ENCODE measurements around the gene ACVR1B. TPM values are rescaled to one million over a fixed set of nuclear protein-coding genes. Genes with fewer than 3 reads are reported as not detected.

Gene ACVR1B
- total and polyA plus RNA-seq, 2 experiments from 2014 or later, result 5.7 to 22.4 TPM

GRCh38 chr12:51944608-51945233 lies 6.8 kb upstream of the ACVR1B start:
- H3K4me1 ChIP-seq (ENCODE audit: insufficient read depth), result peaks cover 11% of the 10 kb centered on the region
- no peaks in the 10 kb centered on the region for H3K79me2 ChIP-seq
- H3K9me3 ChIP-seq (ENCODE audit: low read depth), result no peaks in the 10 kb centered on the region
- H3K27ac ChIP-seq, result no peak overlapping the region
- H3K9me2 ChIP-seq (replicated peaks; ENCODE audit: insufficient read depth), result no peaks in the 10 kb centered on the region
- H2AFZ ChIP-seq, result no peak overlapping the region
- H3K4me2 ChIP-seq, result no peak overlapping the region
- DNase-seq (ENCODE audit: low spot score), result no peak
- no peak overlapping the region for H3K4me3 ChIP-seq
- no peaks in the 10 kb centered on the region for H4K20me1 ChIP-seq (ENCODE audit: insufficient read depth, poor library complexity, severe bottlenecking)
- no peaks in the 10 kb centered on the region for H3K27me3 ChIP-seq
- no peak for TF ChIP-seq EZH2phosphoT487 (IDR thresholded peaks at IDR 0.05; ENCODE audit: low read depth, severe bottlenecking, unreplicated experiment)
- TF ChIP-seq EZH2 (IDR thresholded peaks at IDR 0.05; ENCODE audit: borderline replicate concordance), result no peak
- TF ChIP-seq CTCF (IDR thresholded peaks at IDR 0.05; ENCODE audit: poor library complexity), result no peak
- 89% methylated on average over 1 of the region's 1 CpG for WGBS (ENCODE audit: low lambda C conversion rate, missing lambda C conversion rate)
- H3K36me3 ChIP-seq (replicated peaks; ENCODE audit: insufficient read depth, low read depth), result no peaks in the 10 kb centered on the region

- H3K36me3 ChIP-seq (replicated peaks; ENCODE audit: insufficient read depth, low read depth), result no peaks in the 10 kb centered on the region
- no peak for TF ChIP-seq EZH2phosphoT487 (IDR thresholded peaks at IDR 0.05; ENCODE audit: low read depth, severe bottlenecking, unreplicated experiment)
- no peak for TF ChIP-seq CTCF (IDR thresholded peaks at IDR 0.05; ENCODE audit: poor library complexity)
- no peak for TF ChIP-seq EZH2 (IDR thresholded peaks at IDR 0.05; ENCODE audit: borderline replicate concordance)
- DNase-seq (ENCODE audit: low spot score), result no peak
- no peaks in the 10 kb centered on the region for H3K9me3 ChIP-seq (ENCODE audit: low read depth)
- H3K79me2 ChIP-seq, result peaks cover 8% of the 10 kb centered on the region
- no peaks in the 10 kb centered on the region for H3K4me1 ChIP-seq (ENCODE audit: insufficient read depth)
- no peak overlapping the region for H3K4me2 ChIP-seq
- no peaks in the 10 kb centered on the region for H3K27me3 ChIP-seq
- no peak overlapping the region for H2AFZ ChIP-seq
- no peak overlapping the region for H3K27ac ChIP-seq
- no peaks in the 10 kb centered on the region for H4K20me1 ChIP-seq (ENCODE audit: insufficient read depth, poor library complexity, severe bottlenecking)
- H3K4me3 ChIP-seq, result no peak overlapping the region
- WGBS (ENCODE audit: low lambda C conversion rate, missing lambda C conversion rate), result 88% methylated on average over 8 of the region's 8 CpGs
- H3K9me2 ChIP-seq (replicated peaks; ENCODE audit: insufficient read depth), result no peaks in the 10 kb centered on the region
These were observed 4.1 kb upstream of the ACVR1B start for GRCh38 chr12:51947246-51947996.

GRCh38 chr12:51948066-51948465 lies 3.4 kb upstream of the ACVR1B start:
- Histone ChIP-seq H3K27me3 (no peaks in the 10 kb centered on the region), H4K20me1 (ENCODE audit: insufficient read depth, poor library complexity, severe bottlenecking) (no peaks in the 10 kb centered on the region), H3K9me2 (replicated peaks; ENCODE audit: insufficient read depth) (no peaks in the 10 kb centered on the region), H3K36me3 (replicated peaks; ENCODE audit: insufficient read depth, low read depth) (no peaks in the 10 kb centered on the region), H3K4me2 (no peak overlapping the region), H3K27ac (no peak overlapping the region), H3K79me2 (peaks cover 14% of the 10 kb centered on the region), H3K9me3 (ENCODE audit: low read depth) (no peaks in the 10 kb centered on the region), H2AFZ (no peak overlapping the region), H3K4me3 (no peak overlapping the region), H3K4me1 (ENCODE audit: insufficient read depth) (no peaks in the 10 kb centered on the region)
- TF ChIP-seq CTCF (IDR thresholded peaks at IDR 0.05; ENCODE audit: poor library complexity), result no peak
- TF ChIP-seq EZH2 (IDR thresholded peaks at IDR 0.05; ENCODE audit: borderline replicate concordance), result no peak
- no peak for TF ChIP-seq EZH2phosphoT487 (IDR thresholded peaks at IDR 0.05; ENCODE audit: low read depth, severe bottlenecking, unreplicated experiment)
- DNase-seq (ENCODE audit: low spot score), result no peak
- 92% methylated on average over 6 of the region's 6 CpGs for WGBS (ENCODE audit: low lambda C conversion rate, missing lambda C conversion rate)
